HEK293 (cell line): ENCODE measurements around the gene PXDC1.
A peak's percentile ranks its signal among the peaks of the same experiment; 100 is the strongest.

Experiments used
- CTCF ChIA-PET: fragments of 350-600 bp; formaldehyde crosslinking; extraction: SDS; loops from one replicate; lab custom pipeline; 2021; ENCODE audit warnings: antibody characterized with exemption; lab: Yijun Ruan, JAX
- POLR2A ChIA-PET: fragments of 300-600 bp; formaldehyde crosslinking; extraction: SDS; loops from one replicate; lab custom pipeline; 2020; ENCODE audit warnings: antibody characterized with exemption, inconsistent platforms; lab: Yijun Ruan, JAX
- H3K27ac ChIP-seq: fragments of 200-500 bp; sonication (Bioruptor generic); 2 replicates; pipeline ENCODE4 v1.5.1; 2014; ENCODE audit warnings: low read depth, low read length, control low read depth, inconsistent platforms; ENCODE audit errors: extremely low read depth
- H3K36me3 ChIP-seq, 2 experiments: fragments of 200-500 bp in 1 of 2; sonication (Bioruptor generic) in 1 of 2; 1 replicate in 1 of 2; 2 replicates in 1 of 2; pipeline ENCODE4 v1.5.1; 2014 to 2017; ENCODE audit warnings: inconsistent platforms in 2 of 2, low read length in 2 of 2; ENCODE audit not compliant: control insufficient read depth in 2 of 2, insufficient read depth in 1 of 2
- H3K4me1 ChIP-seq: fragments of 200-500 bp; sonication (Bioruptor generic); 2 replicates; pipeline ENCODE4 v1.5.1; 2014; ENCODE audit warnings: mild to moderate bottlenecking, low read length, inconsistent platforms; ENCODE audit not compliant: control insufficient read depth, insufficient read depth
- H3K4me3 ChIP-seq: 2 replicates; pipeline ENCODE4 v1.5.1; 2011; ENCODE audit warnings: low read depth, mild to moderate bottlenecking, control low read depth, low read length, moderate library complexity
- H3K9me3 ChIP-seq: fragments of 200-500 bp; sonication (Bioruptor generic); 2 replicates; pipeline ENCODE4 v1.5.1; 2014; ENCODE audit warnings: low read depth, low read length, inconsistent platforms; ENCODE audit not compliant: control insufficient read depth, insufficient read depth
- KLF10 ChIP-seq: fragments of 450-650 bp; IDR thresholded peaks from 2 replicates; pipeline ENCODE4 v1.5.1; 2018; ENCODE audit warnings: missing biosample characterization, mild to moderate bottlenecking, missing genetic modification characterization
- KLF16 ChIP-seq: fragments of 450-650 bp; formaldehyde crosslinking; IDR thresholded peaks from 2 replicates; pipeline ENCODE4 v1.5.1; 2017; ENCODE audit warnings: missing biosample characterization, missing genetic modification characterization
- SP7 ChIP-seq: fragments of 450-650 bp; formaldehyde crosslinking; IDR thresholded peaks from 2 replicates; pipeline ENCODE4 v1.5.1; 2016; ENCODE audit warnings: missing biosample characterization, missing genetic modification characterization
- ZEB2 ChIP-seq: fragments of 450-650 bp; formaldehyde crosslinking; IDR thresholded peaks from 2 replicates; pipeline ENCODE4 v1.5.1; 2016; ENCODE audit warnings: missing biosample characterization, missing genetic modification characterization
- ZFHX2 ChIP-seq: fragments of 450-650 bp; formaldehyde crosslinking; conservative IDR thresholded peaks from 2 replicates; pipeline ENCODE4 v1.5.1; 2016; ENCODE audit warnings: missing biosample characterization, missing genetic modification characterization
- ZFP37 ChIP-seq: fragments of 450-650 bp; formaldehyde crosslinking; IDR thresholded peaks from 2 replicates; pipeline ENCODE4 v1.5.1; 2016; ENCODE audit warnings: missing biosample characterization, missing genetic modification characterization
- ZIC2 ChIP-seq: fragments of 450-650 bp; formaldehyde crosslinking; IDR thresholded peaks from 2 replicates; pipeline ENCODE4 v1.5.1; 2016; ENCODE audit warnings: missing biosample characterization, missing genetic modification characterization
- ZNF133 ChIP-seq: fragments of 450-650 bp; formaldehyde crosslinking; IDR thresholded peaks from 2 replicates; pipeline ENCODE4 v1.5.1; 2016; ENCODE audit warnings: missing biosample characterization, missing genetic modification characterization
- ZNF146 ChIP-seq: fragments of 450-650 bp; formaldehyde crosslinking; IDR thresholded peaks from 2 replicates; pipeline ENCODE4 v1.5.1; 2016; ENCODE audit warnings: missing biosample characterization, missing genetic modification characterization
- ZNF2 ChIP-seq: fragments of 450-650 bp; formaldehyde crosslinking; IDR thresholded peaks from 2 replicates; pipeline ENCODE4 v1.5.1; 2016; ENCODE audit warnings: missing biosample characterization, missing genetic modification characterization
- ZNF239 ChIP-seq: fragments of 450-650 bp; formaldehyde crosslinking; IDR thresholded peaks from 2 replicates; pipeline ENCODE4 v1.5.1; 2016; ENCODE audit warnings: missing biosample characterization, missing genetic modification characterization
- ZNF248 ChIP-seq: fragments of 450-650 bp; formaldehyde crosslinking; IDR thresholded peaks from 2 replicates; pipeline ENCODE4 v1.5.1; 2017; ENCODE audit warnings: missing biosample characterization, missing genetic modification characterization
- ZNF311 ChIP-seq: fragments of 450-650 bp; formaldehyde crosslinking; IDR thresholded peaks from 2 replicates; pipeline ENCODE4 v1.5.1; 2017; ENCODE audit warnings: missing biosample characterization, missing genetic modification characterization, borderline replicate concordance
- ZNF416 ChIP-seq: fragments of 450-650 bp; formaldehyde crosslinking; IDR thresholded peaks from 2 replicates; pipeline ENCODE4 v1.5.1; 2016; ENCODE audit warnings: missing biosample characterization, missing genetic modification characterization
- ZNF423 ChIP-seq: fragments of 450-650 bp; formaldehyde crosslinking; IDR thresholded peaks from 2 replicates; pipeline ENCODE4 v1.5.1; 2016; ENCODE audit warnings: missing biosample characterization, missing genetic modification characterization
- ZNF654 ChIP-seq: fragments of 450-650 bp; formaldehyde crosslinking; IDR thresholded peaks from 2 replicates; pipeline ENCODE4 v1.5.1; 2016; ENCODE audit warnings: low read depth, missing biosample characterization, missing genetic modification characterization
- ZNF658 ChIP-seq: fragments of 450-650 bp; formaldehyde crosslinking; IDR thresholded peaks from 2 replicates; pipeline ENCODE4; 2016; ENCODE audit warnings: missing biosample characterization, missing genetic modification characterization
- ZNF664 ChIP-seq: fragments of 450-650 bp; formaldehyde crosslinking; IDR thresholded peaks from 2 replicates; pipeline ENCODE4 v1.5.1; 2016; ENCODE audit warnings: missing biosample characterization, missing genetic modification characterization
- ZNF768 ChIP-seq: fragments of 450-650 bp; formaldehyde crosslinking; IDR thresholded peaks from 2 replicates; pipeline ENCODE4 v1.5.1; 2018; ENCODE audit warnings: missing biosample characterization, mild to moderate bottlenecking, missing genetic modification characterization
- ZNF843 ChIP-seq: fragments of 450-650 bp; formaldehyde crosslinking; IDR thresholded peaks from 2 replicates; pipeline ENCODE4 v1.5.1; 2016; ENCODE audit warnings: missing biosample characterization, missing genetic modification characterization
- ZSCAN23 ChIP-seq: fragments of 450-650 bp; formaldehyde crosslinking; IDR thresholded peaks from 2 replicates; pipeline ENCODE4 v1.5.1; 2016; ENCODE audit warnings: missing biosample characterization, missing genetic modification characterization
- ZXDB ChIP-seq: fragments of 450-650 bp; formaldehyde crosslinking; IDR thresholded peaks from 2 replicates; pipeline ENCODE4 v1.5.1; 2016; ENCODE audit warnings: missing biosample characterization, missing genetic modification characterization
- TF ChIP-seq, protein P1 (sequence below): fragments of 450-650 bp; formaldehyde crosslinking; IDR thresholded peaks from 2 replicates; pipeline ENCODE4 v1.5.1; 2016; ENCODE audit warnings: missing biosample characterization, missing genetic modification characterization
- TF ChIP-seq, protein P2 (sequence below): fragments of 450-650 bp; formaldehyde crosslinking; IDR thresholded peaks from 2 replicates; pipeline ENCODE4 v1.5.1; 2016; ENCODE audit warnings: missing biosample characterization, missing genetic modification characterization, borderline replicate concordance

The PXDC1 gene

DNA sequence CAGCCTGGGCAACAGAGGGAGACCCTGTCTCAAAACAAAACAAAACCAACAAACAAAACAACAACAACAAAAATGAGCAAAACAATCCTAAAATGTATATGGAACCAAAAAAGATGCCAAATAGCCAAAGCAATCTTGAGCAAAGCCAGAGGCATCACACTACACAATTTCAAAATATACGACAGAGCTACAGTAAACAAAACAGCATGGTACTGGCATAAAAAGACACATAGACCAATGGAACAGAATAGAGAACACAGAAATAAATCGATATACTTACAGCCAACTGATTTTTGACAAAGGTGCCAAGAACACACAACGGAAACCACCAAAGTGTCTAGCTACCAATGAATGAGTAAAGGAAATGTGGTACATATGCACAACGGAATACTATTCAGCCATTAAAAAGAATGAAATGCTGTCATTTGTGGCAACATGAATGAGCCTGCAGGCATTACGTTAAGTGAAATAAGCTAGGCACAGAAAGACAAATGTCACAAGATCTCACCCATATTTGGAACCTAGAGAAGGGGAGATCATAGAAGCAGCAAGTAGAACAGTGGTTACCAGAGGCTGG is 16.4 kb downstream of the PXDC1 start (continued):
- TF ChIP-seq, protein P1, sequence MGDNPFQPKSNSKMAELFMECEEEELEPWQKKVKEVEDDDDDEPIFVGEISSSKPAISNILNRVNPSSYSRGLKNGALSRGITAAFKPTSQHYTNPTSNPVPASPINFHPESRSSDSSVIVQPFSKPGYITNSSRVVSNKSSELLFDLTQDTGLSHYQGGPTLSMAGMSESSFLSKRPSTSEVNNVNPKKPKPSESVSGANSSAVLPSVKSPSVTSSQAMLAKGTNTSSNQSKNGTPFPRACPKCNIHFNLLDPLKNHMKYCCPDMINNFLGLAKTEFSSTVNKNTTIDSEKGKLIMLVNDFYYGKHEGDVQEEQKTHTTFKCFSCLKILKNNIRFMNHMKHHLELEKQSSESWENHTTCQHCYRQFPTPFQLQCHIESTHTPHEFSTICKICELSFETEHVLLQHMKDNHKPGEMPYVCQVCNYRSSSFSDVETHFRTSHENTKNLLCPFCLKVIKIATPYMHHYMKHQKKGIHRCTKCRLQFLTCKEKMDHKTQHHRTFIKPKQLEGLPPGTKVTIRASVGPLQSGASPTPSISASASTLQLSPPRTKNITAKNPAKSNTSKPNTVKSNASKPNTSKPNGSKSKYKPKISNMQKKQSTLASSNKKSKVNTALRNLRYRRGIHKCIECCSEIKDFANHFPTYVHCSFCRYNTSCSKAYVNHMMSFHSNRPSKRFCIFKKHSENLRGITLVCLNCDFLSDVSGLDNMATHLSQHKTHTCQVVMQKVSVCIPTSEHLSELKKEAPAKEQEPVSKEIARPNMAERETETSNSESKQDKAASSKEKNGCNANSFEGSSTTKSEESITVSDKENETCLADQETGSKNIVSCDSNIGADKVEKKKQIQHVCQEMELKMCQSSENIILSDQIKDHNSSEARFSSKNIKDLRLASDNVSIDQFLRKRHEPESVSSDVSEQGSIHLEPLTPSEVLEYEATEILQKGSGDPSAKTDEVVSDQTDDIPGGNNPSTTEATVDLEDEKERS (tag by site-specific recombination): peak; percentile 99
- TF ChIP-seq ZIC2 (tag by site-specific recombination): no peak
- peak; percentile 96 for TF ChIP-seq ZNF146 (tag by site-specific recombination)

DNA sequence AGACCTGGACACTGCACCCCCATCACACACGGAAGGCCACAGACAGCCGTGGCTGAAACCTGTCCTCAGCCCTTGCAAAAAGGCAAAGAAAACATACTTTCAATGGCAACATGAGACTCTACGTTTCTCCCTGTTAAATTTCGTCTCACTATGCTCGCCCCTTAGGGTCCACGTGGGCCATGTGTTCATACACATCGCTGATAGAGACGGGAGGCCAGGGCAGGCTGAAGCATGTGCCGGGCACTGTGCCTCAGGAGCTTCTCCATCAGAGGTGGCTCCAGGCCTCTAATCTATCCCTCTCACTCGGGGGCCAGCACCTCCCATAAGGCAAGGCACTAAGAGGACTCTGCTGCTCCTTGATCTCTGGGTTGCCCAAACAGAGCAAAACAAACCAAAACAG is 17.5 kb downstream of the PXDC1 start:
- TF ChIP-seq, protein P2, sequence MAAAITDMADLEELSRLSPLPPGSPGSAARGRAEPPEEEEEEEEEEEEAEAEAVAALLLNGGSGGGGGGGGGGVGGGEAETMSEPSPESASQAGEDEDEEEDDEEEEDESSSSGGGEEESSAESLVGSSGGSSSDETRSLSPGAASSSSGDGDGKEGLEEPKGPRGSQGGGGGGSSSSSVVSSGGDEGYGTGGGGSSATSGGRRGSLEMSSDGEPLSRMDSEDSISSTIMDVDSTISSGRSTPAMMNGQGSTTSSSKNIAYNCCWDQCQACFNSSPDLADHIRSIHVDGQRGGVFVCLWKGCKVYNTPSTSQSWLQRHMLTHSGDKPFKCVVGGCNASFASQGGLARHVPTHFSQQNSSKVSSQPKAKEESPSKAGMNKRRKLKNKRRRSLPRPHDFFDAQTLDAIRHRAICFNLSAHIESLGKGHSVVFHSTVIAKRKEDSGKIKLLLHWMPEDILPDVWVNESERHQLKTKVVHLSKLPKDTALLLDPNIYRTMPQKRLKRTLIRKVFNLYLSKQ: no peak
- no peak for TF ChIP-seq ZFP37 (tag by site-specific recombination)
- Histone ChIP-seq H3K9me3 (no peaks in the 10 kb centered on the region), H3K4me3 (no peak overlapping the region), H3K36me3 (peaks cover 0 to 50% of the 10 kb centered on the region in 2 experiments; a peak in 2 of 3 replicates), H3K4me1 (no peaks in the 10 kb centered on the region), H3K27ac (no peak overlapping the region)
- POLR2A ChIA-PET: no interaction called here
- CTCF ChIA-PET: interaction anchor here (0.6 to 3.5 kb wide), 4 partner anchors 15 to 252 kb away, joined by 3 to 25 read pairs (median 8); no protein-coding TSS in a partner anchor

DNA sequence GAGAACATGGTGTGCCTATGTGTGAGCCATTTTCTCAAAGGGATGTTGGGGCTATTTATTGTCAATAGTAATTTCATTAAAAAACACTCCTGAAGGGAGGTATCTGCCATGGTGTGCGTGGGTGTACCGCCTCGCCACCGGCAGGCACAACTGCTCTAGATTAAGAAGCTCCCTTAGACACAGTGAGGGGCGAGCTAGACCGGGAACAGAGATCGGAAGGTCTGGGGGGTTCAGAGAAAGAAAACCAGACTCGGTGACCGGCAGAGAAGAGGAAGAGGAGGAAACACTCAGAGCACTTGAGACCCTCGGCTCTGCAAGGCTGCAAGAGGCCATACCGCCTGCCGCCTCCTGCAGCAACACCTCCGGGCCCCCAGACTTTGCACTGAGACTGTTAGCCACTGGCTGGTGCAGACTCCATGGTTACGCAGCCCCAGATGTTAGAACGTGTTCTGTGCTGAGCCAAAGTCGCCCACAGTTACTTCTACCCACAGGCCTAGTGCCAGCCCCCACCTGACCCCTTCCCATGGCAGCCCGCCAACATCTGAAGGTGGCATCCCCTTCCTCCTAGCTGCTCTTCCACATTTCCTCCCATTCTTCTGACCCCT is 18.1 kb downstream of the PXDC1 start:
- CTCF ChIA-PET: interaction anchor here (0.6 to 3.8 kb wide), 21 partner anchors 9 to 995 kb away, joined by 3 to 61 read pairs (median 5); no protein-coding TSS in a partner anchor
- Histone ChIP-seq H3K36me3 (peaks cover 0 to 49% of the 10 kb centered on the region in 2 experiments; a peak in 2 of 3 replicates), H3K27ac (no peak overlapping the region)
- TF ChIP-seq ZNF416: no peak
- peak; percentile 28; the same call in 1 of the 2 replicates for TF ChIP-seq ZFHX2 (tag by site-specific recombination)
- TF ChIP-seq, all 188 proteins: peak for 1
- Histone ChIP-seq H3K4me3 (no peak overlapping the region), H3K9me3 (no peaks in the 10 kb centered on the region), H3K4me1 (no peaks in the 10 kb centered on the region)
- POLR2A ChIA-PET: no interaction called here

DNA sequence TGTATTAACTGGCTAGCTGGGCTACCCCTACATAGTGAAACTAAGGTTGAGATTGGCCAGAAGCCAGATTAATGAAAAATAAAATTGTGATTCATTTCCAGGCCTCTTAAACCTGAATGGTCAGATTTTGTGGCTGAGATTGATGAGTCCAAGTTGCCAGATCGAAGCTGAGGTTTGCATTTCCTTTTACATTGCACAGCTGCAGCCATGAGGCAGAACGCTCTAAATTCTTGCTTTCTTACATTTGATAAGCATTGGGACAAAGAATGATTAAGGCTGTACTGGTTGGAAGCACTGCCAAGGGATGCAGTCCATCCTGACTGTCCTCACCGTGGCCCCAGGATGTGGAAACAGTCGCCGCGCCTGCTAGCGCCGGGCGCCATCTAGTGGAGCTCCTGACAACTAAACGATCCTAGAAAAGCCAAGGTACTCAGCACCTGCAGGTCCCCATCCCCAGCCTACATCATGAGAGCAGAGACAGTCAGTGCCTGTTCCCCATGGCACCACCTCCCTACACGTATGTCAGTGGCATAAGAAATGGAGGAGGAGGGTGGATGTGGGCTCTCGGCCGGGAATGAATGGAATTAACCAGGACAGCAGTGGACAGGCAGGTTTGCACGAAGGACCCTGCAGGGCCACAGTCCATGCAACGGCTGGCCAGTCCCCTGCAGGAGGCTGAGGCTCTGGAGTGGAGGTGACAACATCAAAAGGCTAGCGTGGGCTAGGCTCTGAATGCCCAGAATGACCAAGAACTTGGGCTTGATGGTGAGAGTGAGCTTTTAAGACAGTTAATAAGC is 19.0 kb downstream of the PXDC1 start:
- POLR2A ChIA-PET: interaction anchor here (0.6 kb wide), 1 partner anchor 276 kb away, joined by 3 read pairs; the partner anchor contains the start of gene SLC22A23
- peaks cover 0 to 47% of the 10 kb centered on the region in 2 experiments; a peak in 2 of 3 replicates for H3K36me3 ChIP-seq
- no peak for TF ChIP-seq ZNF664
- peak; percentile 26; the same call in 1 of the 2 replicates for TF ChIP-seq ZNF2
- 0 out of 2 replicates have a peak, but pooled peaks have one; percentile 33 for TF ChIP-seq ZEB2 (tag by site-specific recombination)
- no peak for TF ChIP-seq ZNF311 (tag by site-specific recombination)
- no peak for TF ChIP-seq ZNF239 (tag by site-specific recombination)
- TF ChIP-seq ZNF146 (tag by site-specific recombination): no peak
- no peak for TF ChIP-seq ZNF768 (tag by site-specific recombination)
- TF ChIP-seq ZNF658: no peak
- peak; percentile 30; the same call in 1 of the 2 replicates for TF ChIP-seq SP7 (tag by site-specific recombination)
- TF ChIP-seq ZSCAN23 (tag by site-specific recombination): no peak
- TF ChIP-seq ZNF423: no peak
- TF ChIP-seq ZXDB (tag by site-specific recombination): peak; percentile 18; the same call in 1 of the 2 replicates
- no peak for TF ChIP-seq ZNF248 (tag by site-specific recombination)
- no peak for TF ChIP-seq KLF16 (tag by site-specific recombination)
- TF ChIP-seq ZNF843 (tag by site-specific recombination): no peak
- no peak for TF ChIP-seq ZNF133 (tag by site-specific recombination)
- no peak for TF ChIP-seq KLF10
- peak; percentile 93 for TF ChIP-seq ZNF654 (tag by site-specific recombination)

More for the DNA sequence above, 19.0 kb downstream of the PXDC1 start:
- CTCF ChIA-PET: interaction anchor here (0.6 to 3.8 kb wide), 62 partner anchors 10 to 741 kb away, joined by 3 to 61 read pairs (median 4); no protein-coding TSS in a partner anchor
- Histone ChIP-seq H3K4me3 (no peak overlapping the region), H3K27ac (no peak overlapping the region), H3K9me3 (no peaks in the 10 kb centered on the region), H3K4me1 (no peaks in the 10 kb centered on the region)
